Retinal pigment epithelial cell (primary cell): ENCODE data around the gene TEX261.

Source experiments
- DNase-seq: peaks from one replicate; pipeline ENCODE4 v3.0.0-alpha.2; 2010; ENCODE audit warnings: low read depth
- H3K4me3 ChIP-seq: 2 replicates; pipeline ENCODE4 v1.5.1; 2011; ENCODE audit warnings: mild to moderate bottlenecking, low read length, control low read depth, moderate library complexity
- CTCF ChIP-seq: conservative IDR thresholded peaks from 2 replicates; pipeline ENCODE4 v1.5.1; 2011; ENCODE audit warnings: low read depth, low read length, control low read depth, inconsistent platforms

The TEX261 gene

GRCh38 chr2:70943205-70943871, 51.3 kb downstream of the TEX261 start:
- no peak overlapping the region for H3K4me3 ChIP-seq
- DNase-seq: no peak
- TF ChIP-seq CTCF: no peak

- no peak for DNase-seq
These were observed 52.1 kb downstream of the TEX261 start for GRCh38 chr2:70942396-70943204.

GRCh38 chr2:70941701-70942100, 53.0 kb downstream of the TEX261 start:
- DNase-seq: no peak
- TF ChIP-seq CTCF: no peak
- H3K4me3 ChIP-seq: no peak overlapping the region

More at GRCh38 chr2:70942396-70943204, 52.1 kb downstream of the TEX261 start:
- no peak for TF ChIP-seq CTCF
- no peak overlapping the region for H3K4me3 ChIP-seq

- no peak overlapping the region for H3K4me3 ChIP-seq
- TF ChIP-seq CTCF: no peak
- DNase-seq: no peak
These were observed 53.5 kb downstream of the TEX261 start for GRCh38 chr2:70941186-70941585.

GRCh38 chr2:70939839-70940580, 54.7 kb downstream of the TEX261 start:
- H3K4me3 ChIP-seq: no peak overlapping the region
- DNase-seq: no peak
- TF ChIP-seq CTCF: no peak

GRCh38 chr2:70939001-70939838, 55.5 kb downstream of the TEX261 start:
- DNase-seq: no peak
- H3K4me3 ChIP-seq: no peak overlapping the region
- no peak for TF ChIP-seq CTCF
